ENCODE data around the gene PHF11. TPM values are rescaled to one million over a fixed set of nuclear protein-coding genes. Genes with fewer than 3 reads are reported as not detected.

Gene PHF11
- total RNA-seq, 1 experiment from 2014 or later, result 16.0 TPM

DNA sequence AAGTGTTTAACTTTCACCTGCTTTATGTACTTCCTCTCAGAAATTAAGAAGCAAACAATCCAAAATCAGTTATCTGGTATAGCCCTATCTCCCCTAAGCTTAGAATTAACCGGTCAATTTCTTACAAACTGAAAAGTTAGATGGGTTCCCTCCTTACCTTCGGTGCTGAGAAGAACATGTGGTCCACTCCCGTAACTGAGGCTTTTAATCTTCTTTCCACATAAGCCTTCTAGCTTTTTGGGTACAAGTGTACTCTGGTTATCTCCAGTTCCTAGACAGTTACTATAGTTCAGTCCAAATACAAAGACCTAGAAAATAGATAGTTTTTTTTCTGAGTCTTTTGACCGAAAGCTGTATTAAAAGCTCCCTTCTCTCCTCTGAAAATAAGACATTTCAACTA lies 70.7 kb downstream of the PHF11 start:
- intact Hi-C loops (cut with micrococcal nuclease; ENCODE audit: unreplicated experiment), result no loop called here
- TF ChIP-seq, protein P1, sequence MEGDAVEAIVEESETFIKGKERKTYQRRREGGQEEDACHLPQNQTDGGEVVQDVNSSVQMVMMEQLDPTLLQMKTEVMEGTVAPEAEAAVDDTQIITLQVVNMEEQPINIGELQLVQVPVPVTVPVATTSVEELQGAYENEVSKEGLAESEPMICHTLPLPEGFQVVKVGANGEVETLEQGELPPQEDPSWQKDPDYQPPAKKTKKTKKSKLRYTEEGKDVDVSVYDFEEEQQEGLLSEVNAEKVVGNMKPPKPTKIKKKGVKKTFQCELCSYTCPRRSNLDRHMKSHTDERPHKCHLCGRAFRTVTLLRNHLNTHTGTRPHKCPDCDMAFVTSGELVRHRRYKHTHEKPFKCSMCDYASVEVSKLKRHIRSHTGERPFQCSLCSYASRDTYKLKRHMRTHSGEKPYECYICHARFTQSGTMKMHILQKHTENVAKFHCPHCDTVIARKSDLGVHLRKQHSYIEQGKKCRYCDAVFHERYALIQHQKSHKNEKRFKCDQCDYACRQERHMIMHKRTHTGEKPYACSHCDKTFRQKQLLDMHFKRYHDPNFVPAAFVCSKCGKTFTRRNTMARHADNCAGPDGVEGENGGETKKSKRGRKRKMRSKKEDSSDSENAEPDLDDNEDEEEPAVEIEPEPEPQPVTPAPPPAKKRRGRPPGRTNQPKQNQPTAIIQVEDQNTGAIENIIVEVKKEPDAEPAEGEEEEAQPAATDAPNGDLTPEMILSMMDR (conservative IDR thresholded peaks at IDR 0.05; ENCODE audit: low read depth, low read length), result no peak
- no peak for TF ChIP-seq EZH2 (IDR thresholded peaks at IDR 0.05; ENCODE audit: borderline replicate concordance, low read depth, low read length, poor library complexity, severe bottlenecking)
- H3K27ac ChIP-seq (ENCODE audit: low read depth, low read length, poor library complexity, severe bottlenecking), result no peak overlapping the region
- no peaks in the 10 kb centered on the region for H3K36me3 ChIP-seq (ENCODE audit: insufficient read depth, low read length, poor library complexity, severe bottlenecking)
- no peaks in the 10 kb centered on the region for H3K9me3 ChIP-seq (ENCODE audit: low read depth, low read length, poor library complexity, severe bottlenecking)
- no peak for DNase-seq (ENCODE audit: low spot score)
- no peaks in the 10 kb centered on the region for H3K27me3 ChIP-seq (replicated peaks; ENCODE audit: insufficient read depth, low read depth, low read length, poor library complexity)
- no peak overlapping the region for H3K4me3 ChIP-seq (ENCODE audit: low read depth, low read length, poor library complexity, severe bottlenecking)
- H3K4me1 ChIP-seq (ENCODE audit: insufficient read depth, low read length, poor library complexity, severe bottlenecking), result no peaks in the 10 kb centered on the region
- BruUV-seq (replicated peaks), result no TSS peak
- POLR2A ChIA-PET (ENCODE audit: low non-redundant PET), result no interaction called here
- CTCF ChIA-PET, result no interaction called here

DNA sequence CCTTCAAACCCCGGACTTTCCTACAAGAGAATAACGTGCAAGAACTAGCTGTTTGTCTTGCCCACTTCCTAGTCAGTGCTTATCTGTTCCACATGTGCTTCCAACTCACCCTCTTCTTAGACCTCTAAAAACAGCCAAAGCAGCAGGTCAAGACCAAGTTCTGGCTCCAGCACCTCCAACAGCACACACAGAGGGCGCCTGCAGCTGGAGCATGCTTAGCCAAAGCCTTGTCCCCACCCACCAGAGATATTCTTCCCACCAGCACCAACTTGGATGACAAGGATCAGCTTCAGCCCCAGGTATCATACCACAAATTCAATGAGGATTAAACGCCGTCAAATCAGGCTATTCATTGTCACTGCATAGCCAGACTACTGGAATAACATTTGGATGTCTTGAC lies 71.7 kb downstream of the PHF11 start:
- no peak for DNase-seq (ENCODE audit: low spot score)
- Histone ChIP-seq H3K27ac (ENCODE audit: low read depth, low read length, poor library complexity, severe bottlenecking) (no peak overlapping the region), H3K4me1 (ENCODE audit: insufficient read depth, low read length, poor library complexity, severe bottlenecking) (no peaks in the 10 kb centered on the region), H3K27me3 (replicated peaks; ENCODE audit: insufficient read depth, low read depth, low read length, poor library complexity) (no peaks in the 10 kb centered on the region), H3K9me3 (ENCODE audit: low read depth, low read length, poor library complexity, severe bottlenecking) (no peaks in the 10 kb centered on the region), H3K4me3 (ENCODE audit: low read depth, low read length, poor library complexity, severe bottlenecking) (no peak overlapping the region), H3K36me3 (ENCODE audit: insufficient read depth, low read length, poor library complexity, severe bottlenecking) (no peaks in the 10 kb centered on the region)
- ChIA-PET POLR2A (ENCODE audit: low non-redundant PET) (interaction anchor here (0.6 kb wide), 1 partner anchor 1356 kb away, joined by 16 read pairs; no protein-coding TSS in a partner anchor), CTCF (no interaction called here)
- intact Hi-C loops (cut with micrococcal nuclease; ENCODE audit: unreplicated experiment), result no loop called here
- BruUV-seq (replicated peaks), result no TSS peak
- TF ChIP-seq, protein P1 (conservative IDR thresholded peaks at IDR 0.05; ENCODE audit: low read depth, low read length), result no peak
- no peak for TF ChIP-seq EZH2 (IDR thresholded peaks at IDR 0.05; ENCODE audit: borderline replicate concordance, low read depth, low read length, poor library complexity, severe bottlenecking)

DNA sequence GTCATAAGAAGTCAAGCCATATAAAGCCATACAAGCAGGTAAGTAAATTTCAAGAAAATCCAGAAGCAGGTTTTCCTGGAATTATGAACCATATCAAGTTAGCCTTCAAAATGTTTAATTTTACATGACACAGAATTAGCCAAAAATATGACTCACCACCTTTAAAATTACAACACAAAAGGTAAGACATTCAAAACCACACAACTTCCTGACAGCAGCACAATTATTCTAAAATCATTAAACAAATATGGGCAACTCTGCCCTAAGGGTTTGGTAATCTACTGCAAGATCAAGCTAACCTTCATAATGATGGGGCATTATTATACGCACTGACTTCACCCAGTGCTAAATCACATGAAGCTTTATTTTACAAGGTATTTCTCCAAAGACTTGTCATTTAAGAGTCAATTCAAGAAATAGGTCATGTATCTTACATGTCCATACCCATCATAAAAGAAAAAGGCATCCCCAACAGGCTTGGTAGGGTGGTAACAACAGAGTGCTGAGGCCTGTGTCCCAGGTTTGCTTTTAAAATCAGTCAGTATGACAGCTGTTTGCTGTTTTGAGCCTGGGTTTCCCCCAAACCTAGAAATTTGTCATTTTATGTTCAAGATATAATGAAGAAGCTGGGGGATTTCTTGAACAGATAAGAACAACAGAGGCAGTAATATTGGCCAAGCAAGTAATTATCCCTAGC lies 74.4 kb downstream of the PHF11 start:
- TF ChIP-seq, protein P1 (conservative IDR thresholded peaks at IDR 0.05; ENCODE audit: low read depth, low read length), result no peak
- no peak for TF ChIP-seq EZH2 (IDR thresholded peaks at IDR 0.05; ENCODE audit: borderline replicate concordance, low read depth, low read length, poor library complexity, severe bottlenecking)
- H3K4me1 ChIP-seq (ENCODE audit: insufficient read depth, low read length, poor library complexity, severe bottlenecking), result no peaks in the 10 kb centered on the region
- ChIA-PET CTCF (interaction anchor here (0.5 kb wide), 1 partner anchor 800 kb away, joined by 4 read pairs; no protein-coding TSS in a partner anchor), POLR2A (ENCODE audit: low non-redundant PET) (no interaction called here)
- no peak overlapping the region for H3K4me3 ChIP-seq (ENCODE audit: low read depth, low read length, poor library complexity, severe bottlenecking)
- no TSS peak for BruUV-seq (replicated peaks)
- H3K36me3 ChIP-seq (ENCODE audit: insufficient read depth, low read length, poor library complexity, severe bottlenecking), result no peaks in the 10 kb centered on the region
- H3K9me3 ChIP-seq (ENCODE audit: low read depth, low read length, poor library complexity, severe bottlenecking), result no peaks in the 10 kb centered on the region
- H3K27me3 ChIP-seq (replicated peaks; ENCODE audit: insufficient read depth, low read depth, low read length, poor library complexity), result no peaks in the 10 kb centered on the region
- intact Hi-C loops (cut with micrococcal nuclease; ENCODE audit: unreplicated experiment), result no loop called here
- no peak overlapping the region for H3K27ac ChIP-seq (ENCODE audit: low read depth, low read length, poor library complexity, severe bottlenecking)
- no peak for DNase-seq (ENCODE audit: low spot score)
